ENCODE results near the gene THTPA.
"Not testable (repeated sequence)": the region's sequence is repeated elsewhere in the genome, so short reads cannot be mapped to it uniquely, and the experiment has no call there.

Gene THTPA

GRCh38 chr14:23584527-23585203 lies 28.6 kb downstream of the THTPA start:
- DNase-seq = not testable (repeated sequence)

GRCh38 chr14:23588884-23589598 lies 33.0 kb downstream of the THTPA start:
- DNase-seq = peak; percentile 89

GRCh38 chr14:23589606-23590005 lies 33.5 kb downstream of the THTPA start:
- no peak for DNase-seq

- DNase-seq = no peak
These were observed 34.1 kb downstream of the THTPA start for GRCh38 chr14:23590198-23590597.

GRCh38 chr14:23594191-23594590 lies 38.1 kb downstream of the THTPA start:
- not testable (repeated sequence) for DNase-seq

- no peak for DNase-seq
These were observed 44.2 kb downstream of the THTPA start for GRCh38 chr14:23600322-23600707.

- no peak for DNase-seq
These were observed 44.7 kb downstream of the THTPA start for GRCh38 chr14:23600806-23601205.

- no peak for DNase-seq
These were observed 45.4 kb downstream of the THTPA start for GRCh38 chr14:23601424-23601823.

GRCh38 chr14:23601845-23602180 lies 45.7 kb downstream of the THTPA start:
- no peak for DNase-seq

- no peak for DNase-seq
These were observed 46.4 kb downstream of the THTPA start for GRCh38 chr14:23602181-23603095.

GRCh38 chr14:23603103-23603502 lies 47.0 kb downstream of the THTPA start:
- no peak for DNase-seq

- no peak for DNase-seq
These were observed 48.1 kb downstream of the THTPA start for GRCh38 chr14:23604148-23604547.

GRCh38 chr14:23604675-23605170 lies 48.7 kb downstream of the THTPA start:
- DNase-seq = no peak

GRCh38 chr14:23605931-23606585 lies 50.0 kb downstream of the THTPA start:
- no peak for DNase-seq

- no peak for DNase-seq
These were observed 52.4 kb downstream of the THTPA start for GRCh38 chr14:23608454-23608853.

GRCh38 chr14:23609001-23609400 lies 52.9 kb downstream of the THTPA start:
- no peak for DNase-seq

- DNase-seq = not testable (repeated sequence)
These were observed 53.5 kb downstream of the THTPA start for GRCh38 chr14:23609411-23610089.

Data from activated CD8-positive, alpha-beta memory T cell treated with anti-CD3 and anti-CD28 coated beads for 24 hours (primary cell).